ENCODE measurements around the gene ZNF3.
"Not testable (repeated sequence)": the region's sequence is repeated elsewhere in the genome, so short reads cannot be mapped to it uniquely, and the experiment has no call there.

GRCh38 chr7:100130220-100130607 is 48.7 kb upstream of the ZNF3 start:
- TF ChIP-seq, protein P1, sequence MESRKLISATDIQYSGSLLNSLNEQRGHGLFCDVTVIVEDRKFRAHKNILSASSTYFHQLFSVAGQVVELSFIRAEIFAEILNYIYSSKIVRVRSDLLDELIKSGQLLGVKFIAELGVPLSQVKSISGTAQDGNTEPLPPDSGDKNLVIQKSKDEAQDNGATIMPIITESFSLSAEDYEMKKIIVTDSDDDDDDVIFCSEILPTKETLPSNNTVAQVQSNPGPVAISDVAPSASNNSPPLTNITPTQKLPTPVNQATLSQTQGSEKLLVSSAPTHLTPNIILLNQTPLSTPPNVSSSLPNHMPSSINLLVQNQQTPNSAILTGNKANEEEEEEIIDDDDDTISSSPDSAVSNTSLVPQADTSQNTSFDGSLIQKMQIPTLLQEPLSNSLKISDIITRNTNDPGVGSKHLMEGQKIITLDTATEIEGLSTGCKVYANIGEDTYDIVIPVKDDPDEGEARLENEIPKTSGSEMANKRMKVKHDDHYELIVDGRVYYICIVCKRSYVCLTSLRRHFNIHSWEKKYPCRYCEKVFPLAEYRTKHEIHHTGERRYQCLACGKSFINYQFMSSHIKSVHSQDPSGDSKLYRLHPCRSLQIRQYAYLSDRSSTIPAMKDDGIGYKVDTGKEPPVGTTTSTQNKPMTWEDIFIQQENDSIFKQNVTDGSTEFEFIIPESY (CRISPR knock-in tag; IDR thresholded peaks at IDR 0.05) = not testable (repeated sequence)
- TF ChIP-seq GTF2F1 (IDR thresholded peaks at IDR 0.05; ENCODE audit: low read depth, low read length) = not testable (repeated sequence)
